SK-N-SH treated with all-trans-retinoic acid at 6 μM for 48 hours (cell line): ENCODE data around the gene DNAJC1.
A peak's percentile ranks its signal among the peaks of the same experiment; 100 is the strongest.

Experiments used
- ATAC-seq: fragments of 200-7000 bp; cut with Tn5 transposase; 3 replicates; pipeline ENCODE4 v1.9.1; 2020; ENCODE audit warnings: mild to moderate bottlenecking, moderate library complexity
- ARNTL ChIP-seq: fragments of 450-650 bp; formaldehyde crosslinking; IDR thresholded peaks from 2 replicates; pipeline ENCODE4 v1.5.0; 2020; ENCODE audit warnings: low read depth, mild to moderate bottlenecking, moderate library complexity, borderline replicate concordance
- BACH2 ChIP-seq: fragments of 250-450 bp; sonication (Bioruptor Pico); IDR thresholded peaks from 2 replicates; pipeline ENCODE4 v1.9.0; 2021; ENCODE audit warnings: mild to moderate bottlenecking, borderline replicate concordance
- ESRRG ChIP-seq: fragments of 250-450 bp; sonication (Bioruptor Pico); IDR thresholded peaks from 2 replicates; pipeline ENCODE4 v1.6.1; 2021; ENCODE audit warnings: mild to moderate bottlenecking
- GLIS3 ChIP-seq: fragments of 250-450 bp; sonication (Bioruptor Pico); IDR thresholded peaks from 2 replicates; pipeline ENCODE4 v1.5.0; 2020; ENCODE audit warnings: mild to moderate bottlenecking, moderate library complexity
- ISL1 ChIP-seq: fragments of 250-450 bp; sonication (Bioruptor Pico); IDR thresholded peaks from 2 replicates; pipeline ENCODE4 v2.1.2; 2022; ENCODE audit warnings: mild to moderate bottlenecking, moderate library complexity
- OSR1 ChIP-seq: fragments of 250-450 bp; sonication (Bioruptor Pico); IDR thresholded peaks from 2 replicates; pipeline ENCODE4 v1.8.0; 2022; ENCODE audit warnings: moderate library complexity, mild to moderate bottlenecking, inconsistent platforms
- PPARA ChIP-seq: fragments of 250-450 bp; sonication (Bioruptor Pico); IDR thresholded peaks from 2 replicates; pipeline ENCODE4 v1.5.0; 2020; ENCODE audit warnings: mild to moderate bottlenecking, borderline replicate concordance
- RARB ChIP-seq: fragments of 250-450 bp; sonication (Bioruptor Pico); IDR thresholded peaks from 2 replicates; pipeline ENCODE4 v1.8.0; 2021; ENCODE audit warnings: mild to moderate bottlenecking, moderate library complexity
- SNAI2 ChIP-seq: fragments of 250-450 bp; sonication (Bioruptor Pico); IDR thresholded peaks from 2 replicates; pipeline ENCODE4 v1.5.0; 2020; ENCODE audit warnings: mild to moderate bottlenecking, moderate library complexity
- TCF4 ChIP-seq: fragments of 250-450 bp; sonication (Bioruptor Pico); IDR thresholded peaks from 2 replicates; pipeline ENCODE4 v1.8.0; 2021; ENCODE audit warnings: mild to moderate bottlenecking, moderate library complexity, borderline replicate concordance
- TOX ChIP-seq: fragments of 250-450 bp; sonication (Bioruptor Pico); IDR thresholded peaks from 2 replicates; pipeline ENCODE4 v1.8.0; 2021; ENCODE audit warnings: mild to moderate bottlenecking, moderate library complexity, borderline replicate concordance
- ZC3H10 ChIP-seq: fragments of 250-450 bp; sonication (Bioruptor Pico); IDR thresholded peaks from 2 replicates; pipeline ENCODE4 v1.5.1; 2021; ENCODE audit warnings: mild to moderate bottlenecking, moderate library complexity
- ZFP3 ChIP-seq: fragments of 250-450 bp; sonication (Bioruptor Pico); IDR thresholded peaks from 2 replicates; pipeline ENCODE4 v1.5.0; 2020; ENCODE audit warnings: mild to moderate bottlenecking, moderate library complexity
- ZFP30 ChIP-seq: fragments of 450-650 bp; formaldehyde crosslinking; IDR thresholded peaks from 2 replicates; pipeline ENCODE4 v1.5.0; 2022; ENCODE audit warnings: mild to moderate bottlenecking, moderate library complexity
- ZNF565 ChIP-seq: fragments of 450-650 bp; formaldehyde crosslinking; conservative IDR thresholded peaks from 2 replicates; pipeline ENCODE4 v1.5.0; 2020; ENCODE audit warnings: low read depth, mild to moderate bottlenecking, moderate library complexity
- ZNF70 ChIP-seq: fragments of 450-650 bp; formaldehyde crosslinking; IDR thresholded peaks from 2 replicates; pipeline ENCODE4 v1.5.0; 2020; ENCODE audit warnings: mild to moderate bottlenecking, moderate library complexity
- ZNF8 ChIP-seq: fragments of 450-650 bp; formaldehyde crosslinking; IDR thresholded peaks from 2 replicates; pipeline ENCODE4 v1.5.0; 2020; ENCODE audit warnings: mild to moderate bottlenecking, moderate library complexity
- TF ChIP-seq, protein P1 (sequence below): fragments of 250-450 bp; sonication (Bioruptor Pico); IDR thresholded peaks from 2 replicates; pipeline ENCODE4 v1.8.0; 2021; ENCODE audit warnings: low read depth, mild to moderate bottlenecking, moderate library complexity, borderline replicate concordance
- TF ChIP-seq, protein P2 (sequence below): fragments of 250-450 bp; sonication (Bioruptor Pico); IDR thresholded peaks from 2 replicates; pipeline ENCODE4 v1.5.0; 2020; ENCODE audit warnings: mild to moderate bottlenecking, moderate library complexity
- TF ChIP-seq, protein P3 (sequence below): fragments of 250-450 bp; sonication (Bioruptor Pico); IDR thresholded peaks from 2 replicates; pipeline ENCODE4 v1.5.1; 2021; ENCODE audit warnings: mild to moderate bottlenecking, moderate library complexity
- TF ChIP-seq, protein P4 (sequence below): fragments of 250-450 bp; sonication (Bioruptor Pico); IDR thresholded peaks from 2 replicates; pipeline ENCODE4 v1.5.1; 2020; ENCODE audit warnings: low read depth, mild to moderate bottlenecking, moderate library complexity

Gene DNAJC1

DNA sequence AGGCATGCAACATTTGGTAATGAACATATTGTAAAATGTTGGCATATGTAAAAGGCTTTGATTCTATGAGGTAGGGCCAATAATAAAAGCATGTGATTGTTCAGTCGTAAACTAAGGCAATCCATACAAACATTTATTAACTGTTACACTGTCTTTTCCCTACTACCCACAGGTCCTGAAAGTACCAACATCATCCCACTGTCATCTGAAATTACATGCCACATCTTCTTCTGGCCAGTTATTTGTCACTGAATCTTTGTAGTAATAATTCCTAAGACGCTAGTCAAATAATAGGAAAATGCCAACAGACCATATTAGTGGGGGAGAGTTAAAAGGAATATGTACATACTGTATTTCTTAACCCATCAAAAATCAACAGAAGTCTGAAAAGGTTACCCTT is 27.2 kb downstream of the DNAJC1 start:
- ATAC-seq: no peak
- TF ChIP-seq ESRRG (CRISPR knock-in tag) (no peak), OSR1 (CRISPR knock-in tag) (no peak), PPARA (CRISPR knock-in tag) (no peak), ZC3H10 (CRISPR knock-in tag) (no peak), TCF4 (CRISPR knock-in tag) (no peak), RARB (CRISPR knock-in tag) (no peak), TOX (CRISPR knock-in tag) (no peak), ZFP3 (CRISPR knock-in tag) (no peak), SNAI2 (no peak), ZNF8 (CRISPR knock-in tag) (no peak), GLIS3 (CRISPR knock-in tag) (no peak), ARNTL (CRISPR knock-in tag) (no peak), ZFP30 (CRISPR knock-in tag) (no peak), BACH2 (CRISPR knock-in tag) (no peak), ZNF565 (no peak)
- TF ChIP-seq, protein P1, sequence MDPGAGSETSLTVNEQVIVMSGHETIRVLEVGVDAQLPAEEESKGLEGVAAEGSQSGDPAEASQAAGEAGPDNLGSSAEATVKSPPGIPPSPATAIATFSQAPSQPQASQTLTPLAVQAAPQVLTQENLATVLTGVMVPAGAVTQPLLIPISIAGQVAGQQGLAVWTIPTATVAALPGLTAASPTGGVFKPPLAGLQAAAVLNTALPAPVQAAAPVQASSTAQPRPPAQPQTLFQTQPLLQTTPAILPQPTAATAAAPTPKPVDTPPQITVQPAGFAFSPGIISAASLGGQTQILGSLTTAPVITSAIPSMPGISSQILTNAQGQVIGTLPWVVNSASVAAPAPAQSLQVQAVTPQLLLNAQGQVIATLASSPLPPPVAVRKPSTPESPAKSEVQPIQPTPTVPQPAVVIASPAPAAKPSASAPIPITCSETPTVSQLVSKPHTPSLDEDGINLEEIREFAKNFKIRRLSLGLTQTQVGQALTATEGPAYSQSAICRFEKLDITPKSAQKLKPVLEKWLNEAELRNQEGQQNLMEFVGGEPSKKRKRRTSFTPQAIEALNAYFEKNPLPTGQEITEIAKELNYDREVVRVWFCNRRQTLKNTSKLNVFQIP (CRISPR knock-in tag): no peak
- TF ChIP-seq, protein P2, sequence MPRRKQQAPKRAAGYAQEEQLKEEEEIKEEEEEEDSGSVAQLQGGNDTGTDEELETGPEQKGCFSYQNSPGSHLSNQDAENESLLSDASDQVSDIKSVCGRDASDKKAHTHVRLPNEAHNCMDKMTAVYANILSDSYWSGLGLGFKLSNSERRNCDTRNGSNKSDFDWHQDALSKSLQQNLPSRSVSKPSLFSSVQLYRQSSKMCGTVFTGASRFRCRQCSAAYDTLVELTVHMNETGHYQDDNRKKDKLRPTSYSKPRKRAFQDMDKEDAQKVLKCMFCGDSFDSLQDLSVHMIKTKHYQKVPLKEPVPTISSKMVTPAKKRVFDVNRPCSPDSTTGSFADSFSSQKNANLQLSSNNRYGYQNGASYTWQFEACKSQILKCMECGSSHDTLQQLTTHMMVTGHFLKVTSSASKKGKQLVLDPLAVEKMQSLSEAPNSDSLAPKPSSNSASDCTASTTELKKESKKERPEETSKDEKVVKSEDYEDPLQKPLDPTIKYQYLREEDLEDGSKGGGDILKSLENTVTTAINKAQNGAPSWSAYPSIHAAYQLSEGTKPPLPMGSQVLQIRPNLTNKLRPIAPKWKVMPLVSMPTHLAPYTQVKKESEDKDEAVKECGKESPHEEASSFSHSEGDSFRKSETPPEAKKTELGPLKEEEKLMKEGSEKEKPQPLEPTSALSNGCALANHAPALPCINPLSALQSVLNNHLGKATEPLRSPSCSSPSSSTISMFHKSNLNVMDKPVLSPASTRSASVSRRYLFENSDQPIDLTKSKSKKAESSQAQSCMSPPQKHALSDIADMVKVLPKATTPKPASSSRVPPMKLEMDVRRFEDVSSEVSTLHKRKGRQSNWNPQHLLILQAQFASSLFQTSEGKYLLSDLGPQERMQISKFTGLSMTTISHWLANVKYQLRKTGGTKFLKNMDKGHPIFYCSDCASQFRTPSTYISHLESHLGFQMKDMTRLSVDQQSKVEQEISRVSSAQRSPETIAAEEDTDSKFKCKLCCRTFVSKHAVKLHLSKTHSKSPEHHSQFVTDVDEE (CRISPR knock-in tag): no peak
- TF ChIP-seq, protein P3, sequence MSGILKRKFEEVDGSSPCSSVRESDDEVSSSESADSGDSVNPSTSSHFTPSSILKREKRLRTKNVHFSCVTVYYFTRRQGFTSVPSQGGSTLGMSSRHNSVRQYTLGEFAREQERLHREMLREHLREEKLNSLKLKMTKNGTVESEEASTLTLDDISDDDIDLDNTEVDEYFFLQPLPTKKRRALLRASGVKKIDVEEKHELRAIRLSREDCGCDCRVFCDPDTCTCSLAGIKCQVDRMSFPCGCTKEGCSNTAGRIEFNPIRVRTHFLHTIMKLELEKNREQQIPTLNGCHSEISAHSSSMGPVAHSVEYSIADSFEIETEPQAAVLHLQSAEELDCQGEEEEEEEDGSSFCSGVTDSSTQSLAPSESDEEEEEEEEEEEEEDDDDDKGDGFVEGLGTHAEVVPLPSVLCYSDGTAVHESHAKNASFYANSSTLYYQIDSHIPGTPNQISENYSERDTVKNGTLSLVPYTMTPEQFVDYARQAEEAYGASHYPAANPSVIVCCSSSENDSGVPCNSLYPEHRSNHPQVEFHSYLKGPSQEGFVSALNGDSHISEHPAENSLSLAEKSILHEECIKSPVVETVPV (CRISPR knock-in tag): no peak
- TF ChIP-seq, protein P4, sequence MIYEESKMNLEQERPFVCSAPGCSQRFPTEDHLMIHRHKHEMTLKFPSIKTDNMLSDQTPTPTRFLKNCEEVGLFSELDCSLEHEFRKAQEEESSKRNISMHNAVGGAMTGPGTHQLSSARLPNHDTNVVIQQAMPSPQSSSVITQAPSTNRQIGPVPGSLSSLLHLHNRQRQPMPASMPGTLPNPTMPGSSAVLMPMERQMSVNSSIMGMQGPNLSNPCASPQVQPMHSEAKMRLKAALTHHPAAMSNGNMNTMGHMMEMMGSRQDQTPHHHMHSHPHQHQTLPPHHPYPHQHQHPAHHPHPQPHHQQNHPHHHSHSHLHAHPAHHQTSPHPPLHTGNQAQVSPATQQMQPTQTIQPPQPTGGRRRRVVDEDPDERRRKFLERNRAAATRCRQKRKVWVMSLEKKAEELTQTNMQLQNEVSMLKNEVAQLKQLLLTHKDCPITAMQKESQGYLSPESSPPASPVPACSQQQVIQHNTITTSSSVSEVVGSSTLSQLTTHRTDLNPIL (CRISPR knock-in tag): no peak

DNA sequence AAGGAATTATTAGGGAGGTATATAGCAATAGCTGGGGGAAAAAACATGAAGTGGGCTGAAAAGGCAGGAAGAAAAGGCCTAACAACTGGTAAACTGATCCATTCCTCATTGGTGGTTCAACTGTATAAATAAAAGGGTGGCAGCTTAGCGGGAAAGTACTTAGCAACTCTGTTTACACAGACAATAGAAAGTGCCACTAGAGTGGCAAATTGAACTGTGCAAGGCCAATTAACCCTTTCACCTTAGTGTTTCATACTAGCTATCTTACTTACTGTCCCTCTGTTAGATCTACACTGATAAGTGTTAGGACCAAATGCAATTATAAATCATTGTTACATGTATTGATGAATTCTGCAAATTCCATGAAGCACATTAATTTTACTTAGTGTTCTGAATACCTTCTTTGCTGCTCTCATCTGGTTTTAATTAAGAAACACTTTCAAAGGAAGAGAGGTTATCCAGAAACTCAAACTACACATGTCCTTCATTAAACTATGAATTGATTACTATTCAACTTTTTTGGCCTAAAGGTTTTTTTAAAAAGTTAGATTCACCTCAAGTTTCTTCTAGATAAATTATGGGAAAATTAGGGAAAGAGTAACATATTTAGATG is 28.0 kb downstream of the DNAJC1 start:
- ATAC-seq: peak; percentile 43
- TF ChIP-seq ZNF70 (no peak), ARNTL (CRISPR knock-in tag) (no peak), ISL1 (CRISPR knock-in tag) (peak; percentile 76), ZFP3 (CRISPR knock-in tag) (no peak), TCF4 (CRISPR knock-in tag) (peak; percentile 95), PPARA (CRISPR knock-in tag) (no peak)
- TF ChIP-seq, protein P1 (CRISPR knock-in tag): no peak
- TF ChIP-seq, protein P2 (CRISPR knock-in tag): peak; percentile 53; the same call in 1 of the 2 replicates
